PFSK-1 (cell line): ENCODE results near the gene MUCL3.

Experiments
- POLR2AphosphoS5 ChIP-seq: IDR thresholded peaks from 2 replicates; pipeline ENCODE4 v1.6.1; 2012; ENCODE audit warnings: low read depth, mild to moderate bottlenecking, control low read depth, low read length, moderate library complexity
- SIN3A ChIP-seq: IDR thresholded peaks from 2 replicates; pipeline ENCODE4 v1.6.1; 2012; ENCODE audit warnings: mild to moderate bottlenecking, low read length, moderate library complexity, borderline replicate concordance; ENCODE audit not compliant: insufficient read depth
- TAF1 ChIP-seq: IDR thresholded peaks from 2 replicates; pipeline ENCODE4 v1.6.1; 2012; ENCODE audit warnings: low read length, control low read depth, borderline replicate concordance; ENCODE audit not compliant: insufficient read depth

DNA sequence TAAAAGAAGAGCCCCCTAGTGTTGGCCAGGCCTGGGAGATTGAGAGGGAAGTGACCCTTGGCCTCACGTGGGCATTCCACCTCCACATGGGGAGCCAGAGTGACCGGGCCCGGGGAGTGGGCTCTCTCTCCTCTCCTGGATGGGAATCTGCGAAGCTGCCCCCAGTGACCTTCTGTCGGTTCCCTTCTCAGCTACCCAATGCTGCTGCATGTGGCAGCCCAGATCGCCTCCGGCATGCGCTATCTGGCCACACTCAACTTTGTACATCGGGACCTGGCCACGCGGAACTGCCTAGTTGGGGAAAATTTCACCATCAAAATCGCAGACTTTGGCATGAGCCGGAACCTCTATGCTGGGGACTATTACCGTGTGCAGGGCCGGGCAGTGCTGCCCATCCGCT, 42.9 kb upstream of the MUCL3 start:
- TF ChIP-seq POLR2AphosphoS5 (no peak), TAF1 (no peak), SIN3A (no peak)
